ENCODE results near the gene IQGAP1.
"Not testable (repeated sequence)": the region's sequence is repeated elsewhere in the genome, so short reads cannot be mapped to it uniquely, and the experiment has no call there.

Gene IQGAP1

DNA sequence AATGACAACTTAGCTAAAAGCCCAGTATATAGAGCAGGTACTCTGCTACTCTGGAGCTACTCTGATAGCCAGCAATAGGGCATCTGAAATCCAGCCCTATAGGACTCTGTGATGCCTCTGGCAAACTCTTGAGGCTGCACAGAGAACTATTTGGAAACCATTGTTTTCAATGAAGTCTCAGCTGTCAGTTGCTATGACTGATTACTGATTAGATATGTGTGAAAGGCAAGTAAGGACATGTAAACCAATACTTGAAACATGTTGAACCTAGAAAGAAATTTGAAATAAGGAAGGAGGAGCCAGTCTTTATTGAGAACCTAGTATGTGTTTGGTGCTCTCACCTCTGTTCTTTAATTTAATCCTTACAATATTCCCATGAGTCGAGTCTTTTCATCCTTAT, 101.5 kb downstream of the IQGAP1 start:
- no peak for DNase-seq (ENCODE audit: low spot score)

GRCh38 chr15:90489944-90490343, 101.9 kb downstream of the IQGAP1 start:
- DNase-seq (ENCODE audit: low spot score): no peak

- DNase-seq (ENCODE audit: low spot score): no peak
Observed at GRCh38 chr15:90493647-90494046, 105.6 kb downstream of the IQGAP1 start.

- DNase-seq (ENCODE audit: low spot score): no peak
Observed at GRCh38 chr15:90495067-90495466, 107.0 kb downstream of the IQGAP1 start.

DNA sequence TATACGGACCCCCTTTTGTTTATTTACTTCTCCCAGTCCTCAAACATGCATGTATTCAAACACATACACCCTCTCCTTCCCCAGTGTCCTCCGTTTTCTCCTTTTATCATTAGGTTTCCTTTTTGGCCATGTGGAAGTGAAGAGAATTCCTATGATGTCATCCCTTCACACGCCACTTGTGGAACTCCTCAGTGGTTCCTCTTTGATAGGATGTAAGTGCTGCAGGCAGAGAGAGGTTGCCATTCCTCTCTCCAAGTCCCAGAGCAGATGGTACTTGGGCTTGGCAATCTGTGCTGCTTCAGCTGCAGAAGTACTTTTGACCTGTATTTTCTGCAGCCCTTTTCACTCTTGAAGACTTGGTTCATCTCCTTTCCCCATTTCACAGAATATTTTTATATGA, 108.7 kb downstream of the IQGAP1 start:
- DNase-seq (ENCODE audit: low spot score): no peak

DNA sequence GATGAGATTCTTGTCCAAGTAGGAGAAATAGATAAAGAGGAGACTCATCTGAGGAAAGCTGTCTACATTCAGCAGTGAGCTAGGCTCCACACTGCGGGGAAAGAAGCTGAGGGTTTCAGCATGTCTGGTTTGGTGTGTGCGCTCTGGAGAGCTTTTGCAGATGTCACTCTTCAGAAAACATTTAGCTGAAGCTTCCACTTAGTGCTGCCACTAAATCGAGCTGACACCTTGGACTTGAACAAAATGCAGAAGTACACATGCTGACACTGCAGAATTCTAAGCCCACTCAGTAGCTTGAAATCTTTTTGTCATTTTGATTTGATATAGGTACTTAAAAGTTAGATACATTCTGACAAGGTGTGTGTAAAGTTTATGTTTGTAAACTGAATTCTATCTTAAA, 109.3 kb downstream of the IQGAP1 start:
- no peak for DNase-seq (ENCODE audit: low spot score)

- no peak for DNase-seq (ENCODE audit: low spot score)
Observed at GRCh38 chr15:90497912-90498311, 109.9 kb downstream of the IQGAP1 start.

- DNase-seq (ENCODE audit: low spot score): no peak
Observed at GRCh38 chr15:90500171-90500570, 112.1 kb downstream of the IQGAP1 start.

GRCh38 chr15:90501898-90502297, 113.9 kb downstream of the IQGAP1 start:
- DNase-seq (ENCODE audit: low spot score): no peak

DNA sequence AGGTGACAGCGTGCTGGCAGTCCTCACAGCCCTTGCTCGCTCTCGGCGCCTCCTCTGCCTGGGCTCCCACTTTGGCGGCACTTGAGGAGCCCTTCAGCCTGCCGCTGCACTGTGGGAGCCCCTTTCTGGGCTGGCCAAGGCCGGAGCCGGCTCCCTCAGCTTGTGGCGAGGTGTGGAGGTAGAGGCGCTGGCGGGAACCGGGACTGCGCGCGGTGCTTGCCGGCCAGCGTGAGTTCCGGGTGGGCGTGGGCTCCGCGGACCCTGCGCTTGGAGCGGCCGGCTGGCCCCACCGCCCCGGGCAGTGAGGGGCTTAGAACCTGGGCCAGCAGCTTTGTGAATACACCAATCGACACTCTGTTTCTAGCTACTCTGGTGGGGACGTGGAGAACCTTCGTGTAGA, 122.7 kb downstream of the IQGAP1 start:
- DNase-seq (ENCODE audit: low spot score): not testable (repeated sequence)

- DNase-seq (ENCODE audit: low spot score): not testable (repeated sequence)
Observed at GRCh38 chr15:90511211-90511618, 123.2 kb downstream of the IQGAP1 start.

DNA sequence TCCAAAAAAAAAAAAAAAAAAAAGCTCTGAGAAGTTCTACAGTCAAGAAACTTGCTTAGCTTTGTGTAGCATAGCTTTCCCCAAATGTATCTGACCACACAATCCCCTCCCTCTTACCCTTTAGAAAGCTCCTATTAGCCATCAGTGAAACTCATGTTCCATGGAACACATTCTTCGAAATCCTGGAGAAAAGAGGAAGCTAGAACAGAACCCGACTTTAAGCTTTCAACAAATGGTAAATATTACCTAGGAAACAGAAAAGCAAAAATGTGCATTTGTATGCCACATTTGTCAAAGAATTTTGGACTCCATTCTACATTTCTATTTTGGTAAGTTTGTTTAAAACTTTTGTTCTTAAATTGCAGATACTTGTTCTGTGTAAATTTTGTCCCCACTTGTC, 124.2 kb downstream of the IQGAP1 start:
- DNase-seq (ENCODE audit: low spot score): no peak

DNA sequence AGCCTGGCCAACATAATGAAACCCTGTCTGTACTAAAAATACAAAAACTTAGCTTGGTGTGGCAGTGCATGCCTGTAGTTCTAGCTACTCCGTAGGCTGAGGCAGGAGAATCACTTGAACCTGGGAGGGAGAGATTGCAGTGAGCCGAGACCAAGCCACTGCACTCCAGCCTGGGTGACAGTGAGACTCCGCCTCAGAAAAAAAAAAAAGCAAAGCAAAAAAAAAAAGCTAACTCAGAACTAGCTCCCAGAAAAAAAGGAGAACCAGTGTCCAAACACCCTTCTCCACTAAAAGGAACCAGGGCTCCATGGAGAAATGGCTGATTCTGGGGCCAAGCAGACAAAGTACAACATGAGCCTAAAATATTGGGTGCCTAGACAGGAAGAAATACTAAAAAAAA, 124.9 kb downstream of the IQGAP1 start:
- no peak for DNase-seq (ENCODE audit: low spot score)

GRCh38 chr15:90513448-90513847, 125.4 kb downstream of the IQGAP1 start:
- DNase-seq (ENCODE audit: low spot score): no peak

GRCh38 chr15:90513893-90514292, 125.9 kb downstream of the IQGAP1 start:
- not testable (repeated sequence) for DNase-seq (ENCODE audit: low spot score)

- DNase-seq (ENCODE audit: low spot score): no peak
Observed at GRCh38 chr15:90519688-90520087, 131.6 kb downstream of the IQGAP1 start.

DNA sequence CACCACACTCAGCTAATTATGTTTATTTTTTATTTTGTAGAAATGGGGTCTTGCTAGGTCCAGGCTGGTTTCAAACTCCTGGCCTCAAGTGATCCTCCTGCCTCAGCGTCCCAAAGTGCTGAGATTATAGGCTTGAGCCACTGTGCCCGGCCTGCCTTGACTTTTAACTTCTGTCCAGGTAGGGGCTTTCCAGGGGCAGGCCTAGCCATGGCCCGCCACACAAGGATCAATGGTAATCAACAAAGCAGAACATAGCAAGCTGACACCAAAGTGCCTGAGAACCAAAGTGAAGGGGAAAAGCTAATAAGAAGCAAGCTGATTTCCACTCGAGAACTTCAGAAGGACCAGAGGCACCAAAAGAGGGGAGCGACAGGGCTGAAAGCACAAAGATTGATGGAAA, 132.3 kb downstream of the IQGAP1 start:
- no peak for DNase-seq (ENCODE audit: low spot score)

GRCh38 chr15:90523373-90523772, 135.3 kb downstream of the IQGAP1 start:
- DNase-seq (ENCODE audit: low spot score): no peak

GRCh38 chr15:90524018-90524803, 136.2 kb downstream of the IQGAP1 start:
- DNase-seq (ENCODE audit: low spot score): not testable (repeated sequence)

- DNase-seq (ENCODE audit: low spot score): no peak
Observed at GRCh38 chr15:90529011-90529370, 140.9 kb downstream of the IQGAP1 start.

- peak; percentile 91 for DNase-seq (ENCODE audit: low spot score)
Observed at GRCh38 chr15:90529371-90530249, 141.6 kb downstream of the IQGAP1 start, which contains the start of gene CRTC3. CRTC3 (plus strand) TSS chr15:90529923; CDS start chr15:90530072, 149 bp downstream.

DNA sequence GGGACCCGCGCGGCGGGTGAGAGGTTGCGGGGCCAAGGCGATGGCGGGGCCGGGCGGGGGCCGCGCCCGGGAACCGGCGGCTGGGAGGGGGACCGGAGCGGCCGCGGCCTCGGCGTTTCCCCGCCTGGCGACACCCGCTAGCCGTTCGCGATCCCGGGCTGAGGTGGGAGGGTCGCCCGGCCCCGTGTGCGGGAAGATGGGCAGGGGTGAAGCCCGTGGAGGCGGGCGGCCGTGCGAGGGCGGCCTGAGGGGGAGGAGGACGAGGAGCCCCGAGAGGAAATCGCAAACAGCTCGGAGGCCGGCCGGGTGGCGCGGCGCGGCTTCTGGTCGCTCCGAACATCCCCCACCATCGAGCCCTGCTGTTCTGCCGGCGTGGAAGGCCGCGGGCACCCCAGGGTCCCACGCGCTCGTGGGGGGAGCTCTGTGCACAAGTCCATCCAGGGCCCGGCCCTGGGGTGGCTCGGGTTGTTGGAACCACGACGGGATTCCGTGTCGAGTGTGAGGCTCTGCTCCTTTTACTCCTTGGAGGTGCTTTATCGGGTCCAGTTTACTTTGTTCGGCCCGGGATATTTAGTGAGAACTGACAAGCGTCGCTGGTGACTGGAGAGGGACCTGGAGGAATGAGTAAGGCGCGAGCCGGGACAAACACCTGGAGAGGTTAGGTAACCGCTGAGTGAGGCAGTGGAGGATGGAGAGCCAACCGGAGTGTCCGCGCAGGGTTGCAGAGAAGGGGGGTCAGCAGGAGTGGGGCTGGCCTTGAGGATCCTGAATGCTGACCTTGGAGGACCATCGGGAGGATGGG, 142.4 kb downstream of the IQGAP1 start:
- peak; percentile 85 for DNase-seq (ENCODE audit: low spot score)

Measured in D341Med (cell line).